ENCODE data around the gene GAPDH. TPM values are rescaled to one million over a fixed set of nuclear protein-coding genes. Genes with fewer than 3 reads are reported as not detected.
A peak's percentile ranks its signal among the peaks of the same experiment; 100 is the strongest.
"Not testable (repeated sequence)": the region's sequence is repeated elsewhere in the genome, so short reads cannot be mapped to it uniquely, and the experiment has no call there.

Gene GAPDH
- total and polyA plus RNA-seq, 2 donors (not counting 1 experiment from before 2014, with no cell fraction given) = 499 to 951 TPM

DNA sequence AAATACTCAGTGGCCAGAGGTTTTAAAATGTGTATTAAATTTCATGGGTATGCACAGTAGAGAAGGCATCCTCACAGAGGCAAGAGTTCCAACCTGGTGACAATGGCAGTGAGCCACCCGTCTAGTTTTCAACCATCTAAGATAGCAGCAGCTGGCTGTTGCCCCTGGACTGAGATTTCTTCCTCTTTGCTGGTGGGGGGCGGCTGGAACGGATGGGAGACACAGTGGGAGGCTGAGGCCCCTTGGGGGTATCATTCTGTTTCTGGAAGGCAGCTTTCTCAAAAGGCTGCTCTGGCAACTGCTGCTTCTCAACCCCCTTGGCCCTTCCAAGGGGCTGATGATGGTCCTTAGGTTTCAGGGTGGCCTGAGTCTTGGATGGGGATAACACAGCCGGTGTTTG lies 22.5 kb downstream of the GAPDH start:
- DNase-seq = no peak
- no peak for ATAC-seq (ENCODE audit: low read depth)
- peaks cover 50% of the 10 kb centered on the region for H3K79me2 ChIP-seq (ENCODE audit: control insufficient read depth, insufficient read depth, low read length)
- Mint-ChIP-seq H3K27me3 (no peaks in the 10 kb centered on the region), H3K4me1 (peaks cover 34% of the 10 kb centered on the region), H3K27ac (peak overlapping the region; percentile 72), H3K9me3 (ENCODE audit: insufficient read depth) (no peaks in the 10 kb centered on the region), H3K4me3 (peak overlapping the region; percentile 89)
- no peak overlapping the region for H3K9ac ChIP-seq (ENCODE audit: low read length)
- H2AFZ ChIP-seq (ENCODE audit: insufficient read depth, low read depth, low read length, poor library complexity, severe bottlenecking) = no peak overlapping the region
- TF ChIP-seq EZH2 (IDR thresholded peaks at IDR 0.05; ENCODE audit: borderline replicate concordance, insufficient read depth, low read depth, low read length, poor library complexity, severe bottlenecking) = no peak
- TF ChIP-seq, protein P1, sequence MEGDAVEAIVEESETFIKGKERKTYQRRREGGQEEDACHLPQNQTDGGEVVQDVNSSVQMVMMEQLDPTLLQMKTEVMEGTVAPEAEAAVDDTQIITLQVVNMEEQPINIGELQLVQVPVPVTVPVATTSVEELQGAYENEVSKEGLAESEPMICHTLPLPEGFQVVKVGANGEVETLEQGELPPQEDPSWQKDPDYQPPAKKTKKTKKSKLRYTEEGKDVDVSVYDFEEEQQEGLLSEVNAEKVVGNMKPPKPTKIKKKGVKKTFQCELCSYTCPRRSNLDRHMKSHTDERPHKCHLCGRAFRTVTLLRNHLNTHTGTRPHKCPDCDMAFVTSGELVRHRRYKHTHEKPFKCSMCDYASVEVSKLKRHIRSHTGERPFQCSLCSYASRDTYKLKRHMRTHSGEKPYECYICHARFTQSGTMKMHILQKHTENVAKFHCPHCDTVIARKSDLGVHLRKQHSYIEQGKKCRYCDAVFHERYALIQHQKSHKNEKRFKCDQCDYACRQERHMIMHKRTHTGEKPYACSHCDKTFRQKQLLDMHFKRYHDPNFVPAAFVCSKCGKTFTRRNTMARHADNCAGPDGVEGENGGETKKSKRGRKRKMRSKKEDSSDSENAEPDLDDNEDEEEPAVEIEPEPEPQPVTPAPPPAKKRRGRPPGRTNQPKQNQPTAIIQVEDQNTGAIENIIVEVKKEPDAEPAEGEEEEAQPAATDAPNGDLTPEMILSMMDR (IDR thresholded peaks at IDR 0.05) = no peak
- intact Hi-C loops (cut with micrococcal nuclease) = loop anchor here (1.0 to 10.0 kb wide), 6 partner anchors 11 to 572 kb away; partner anchors contain the start of genes CDCA3, MRPL51, NOP2 and USP5
- no peak overlapping the region for H3K27ac ChIP-seq (ENCODE audit: low read length in 2 of 2)
- 95% methylated on average over 2 of the region's 4 CpGs for WGBS (ENCODE audit: insufficient coverage)
- H3K4me2 ChIP-seq (replicated peaks; ENCODE audit: low read depth, low read length, poor library complexity, severe bottlenecking) = no peak overlapping the region
- H3K36me3 ChIP-seq (replicated peaks in 1 of 2; ENCODE audit: control extremely low read depth in 1 of 2, control insufficient read depth in 1 of 2, extremely low read depth in 1 of 2, insufficient read depth in 2 of 2, low read length in 1 of 2) = peaks cover 2 to 36% of the 10 kb centered on the region in 2 experiments
- CTCF ChIA-PET = interaction anchor here (0.6 to 2.8 kb wide), 11 partner anchors 14 to 258 kb away, joined by 3 to 16 read pairs (median 4); partner anchors contain the start of gene VAMP1
- POLR2A ChIA-PET = interaction anchor here (1.0 kb wide), 1 partner anchor 23 kb away, joined by 6 read pairs; the partner anchor contains the start of gene GAPDH
- no peak overlapping the region for H3K4me3 ChIP-seq (ENCODE audit: control extremely low read depth in 1 of 5, extremely low read depth in 1 of 5, insufficient read depth in 1 of 5, low read depth in 2 of 5, low read length in 4 of 5)
- H3K27me3 ChIP-seq (replicated peaks in 1 of 4; ENCODE audit: control extremely low read depth in 1 of 4, control insufficient read depth in 3 of 4, insufficient read depth in 4 of 4, low read length in 3 of 4) = no peaks in the 10 kb centered on the region
- H3K9me3 ChIP-seq (ENCODE audit: control extremely low read depth in 1 of 3, control insufficient read depth in 2 of 3, insufficient read depth in 1 of 3, low read length in 2 of 3) = no peaks in the 10 kb centered on the region
- H3K4me1 ChIP-seq (ENCODE audit: control insufficient read depth in 2 of 2, insufficient read depth in 2 of 2, low read length in 2 of 2) = peaks cover 12 to 38% of the 10 kb centered on the region in 2 donors
- H4K20me1 ChIP-seq (ENCODE audit: control insufficient read depth, insufficient read depth, low read length, poor library complexity, severe bottlenecking) = peaks cover 28% of the 10 kb centered on the region

DNA sequence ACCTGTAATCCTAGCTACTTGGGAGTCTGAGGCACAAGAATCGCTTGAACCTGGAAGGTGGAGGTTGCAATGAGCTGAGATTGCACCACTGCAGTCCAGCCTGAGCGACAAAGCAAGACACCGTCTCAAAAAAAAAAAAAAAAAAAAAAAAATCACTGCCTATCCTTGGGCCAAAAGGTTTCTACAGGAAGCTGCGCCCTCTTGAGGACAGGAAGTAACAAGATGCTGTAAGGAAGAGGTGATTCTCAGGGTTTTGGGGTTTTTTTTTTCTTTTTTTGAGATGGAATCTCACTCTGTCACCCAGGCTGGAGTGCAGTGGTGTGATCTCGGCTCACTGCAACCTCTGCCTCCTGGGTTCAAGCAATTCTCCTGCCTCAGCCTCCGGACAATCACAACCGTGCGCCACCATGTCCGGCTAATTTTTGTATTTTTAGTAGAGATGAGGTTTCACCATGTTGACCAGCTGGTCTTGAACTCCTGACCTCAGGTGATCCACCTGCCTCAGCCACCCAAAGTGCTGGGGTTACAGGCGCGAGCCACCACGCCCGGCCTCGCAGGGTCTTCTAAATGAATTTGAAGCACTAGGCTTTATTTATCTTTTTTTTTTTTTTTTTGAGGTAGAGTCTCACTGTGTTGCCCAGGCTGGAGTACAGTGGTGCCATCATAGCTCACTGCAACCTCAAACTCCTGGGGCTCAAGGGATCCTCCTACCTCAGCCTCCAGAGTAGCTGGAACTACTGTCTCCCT lies 23.9 kb downstream of the GAPDH start:
- peak; percentile 67 for DNase-seq
- not testable (repeated sequence) for ATAC-seq (ENCODE audit: low read depth); H3K4me3 ChIP-seq (ENCODE audit: control extremely low read depth in 1 of 5, extremely low read depth in 1 of 5, insufficient read depth in 1 of 5, low read depth in 2 of 5, low read length in 4 of 5); H3K4me3 Mint-ChIP-seq; H3K27me3 Mint-ChIP-seq; H3K9me3 Mint-ChIP-seq (ENCODE audit: insufficient read depth); H3K27ac Mint-ChIP-seq; H3K9me3 ChIP-seq (ENCODE audit: control extremely low read depth in 1 of 3, control insufficient read depth in 2 of 3, insufficient read depth in 1 of 3, low read length in 2 of 3); H3K27me3 ChIP-seq (replicated peaks in 1 of 4; ENCODE audit: control extremely low read depth in 1 of 4, control insufficient read depth in 3 of 4, insufficient read depth in 4 of 4, low read length in 3 of 4); H2AFZ ChIP-seq (ENCODE audit: insufficient read depth, low read depth, low read length, poor library complexity, severe bottlenecking); H3K4me2 ChIP-seq (replicated peaks; ENCODE audit: low read depth, low read length, poor library complexity, severe bottlenecking); H3K27ac ChIP-seq (ENCODE audit: low read length in 2 of 2); H3K9ac ChIP-seq (ENCODE audit: low read length)
- no CpG with 5 or more reads among the region's 14 CpGs for WGBS (ENCODE audit: insufficient coverage)
- Histone ChIP-seq H4K20me1 (ENCODE audit: control insufficient read depth, insufficient read depth, low read length, poor library complexity, severe bottlenecking) (peaks cover 26% of the 10 kb centered on the region), H3K36me3 (replicated peaks in 1 of 2; ENCODE audit: control extremely low read depth in 1 of 2, control insufficient read depth in 1 of 2, extremely low read depth in 1 of 2, insufficient read depth in 2 of 2, low read length in 1 of 2) (peaks cover 2 to 44% of the 10 kb centered on the region in 2 experiments), H3K79me2 (ENCODE audit: control insufficient read depth, insufficient read depth, low read length) (peaks cover 47% of the 10 kb centered on the region), H3K4me1 (ENCODE audit: control insufficient read depth in 2 of 2, insufficient read depth in 2 of 2, low read length in 2 of 2) (peaks cover 12 to 36% of the 10 kb centered on the region in 2 donors)
- peaks cover 29% of the 10 kb centered on the region for H3K4me1 Mint-ChIP-seq
- intact Hi-C loops (cut with micrococcal nuclease) = loop anchor here (5.0 to 10.0 kb wide), 2 partner anchors 294 to 573 kb away; partner anchors contain the start of genes CDCA3 and USP5
- TF ChIP-seq, protein P1 (IDR thresholded peaks at IDR 0.05) = peak; percentile 52
- ChIA-PET CTCF (interaction anchor here (0.6 to 3.0 kb wide), 18 partner anchors 7 to 257 kb away, joined by 3 to 16 read pairs (median 4); partner anchors contain the start of genes ACRBP, MLF2 and NOP2), POLR2A (interaction anchor here (0.6 to 1.1 kb wide), 5 partner anchors 65 to 205 kb away, joined by 3 to 5 read pairs (median 4); partner anchors contain the start of genes LPAR5, MRPL51 and ZNF384)

All from B cell (primary cell).